SK-N-SH (cell line): ENCODE measurements around the gene MMAB. TPM values are rescaled to one million over a fixed set of nuclear protein-coding genes. Genes with fewer than 3 reads are reported as not detected.
A peak's percentile ranks its signal among the peaks of the same experiment; 100 is the strongest.

Source experiments
- CTCF ChIA-PET: fragments of 300-600, 350-600 bp; formaldehyde crosslinking; extraction: SDS; loops from one replicate; lab custom pipeline; 2021; lab: Yijun Ruan, JAX
- POLR2A ChIA-PET: fragments of 350-600 bp; sonication (Branson Sonifier 250); formaldehyde crosslinking; extraction: SDS; loops from one replicate; lab custom pipeline; 2020; ENCODE audit warnings: antibody characterized with exemption, inconsistent platforms; lab: Yijun Ruan, JAX
- DNase-seq: peaks from one replicate; pipeline ENCODE4 v3.0.0; 2012
- H2AFZ ChIP-seq: fragments of 200-600 bp; sonication (generic); 2 replicates; pipeline ENCODE4 v1.8.1; 2016; ENCODE audit warnings: antibody characterized with exemption, mild to moderate bottlenecking, low read depth
- H3F3A ChIP-seq: fragments of 200-600 bp; sonication (generic); replicated peaks from 2 replicates; pipeline ENCODE3; 2016; ENCODE audit warnings: antibody characterized with exemption, mild to moderate bottlenecking; ENCODE audit not compliant: insufficient read depth
- H3K27ac ChIP-seq, 2 experiments: fragments of 200-500 bp in 1 of 2; fragments of 200-600 bp in 1 of 2; sonication (Bioruptor generic) in 1 of 2; sonication (generic), shearing (Covaris generic) in 1 of 2; 2 replicates each; pipeline versions ENCODE4 v1.5.1 to v1.6.1; 2014 to 2016; ENCODE audit warnings: low read depth in 2 of 2, inconsistent platforms in 1 of 2, low read length in 1 of 2, mild to moderate bottlenecking in 1 of 2, mixed read lengths in 1 of 2
- H3K27me3 ChIP-seq: fragments of 200-600 bp; sonication (generic), shearing (Covaris generic); 2 replicates; pipeline ENCODE4 v1.6.1; 2016; ENCODE audit warnings: mixed run types; ENCODE audit not compliant: insufficient read depth
- H3K36me3 ChIP-seq, 2 experiments: fragments of 200-500 bp in 1 of 2; fragments of 200-600 bp in 1 of 2; sonication (Bioruptor generic) in 1 of 2; sonication (generic) in 1 of 2; replicated peaks in 1 of 2; 2 replicates each; pipeline versions ENCODE3 to v1.5.1; 2014 to 2016; ENCODE audit warnings: low read length in 1 of 2, mild to moderate bottlenecking in 1 of 2; ENCODE audit not compliant: insufficient read depth in 2 of 2, control insufficient read depth in 1 of 2
- H3K4me1 ChIP-seq, 2 experiments: fragments of 200-500 bp in 1 of 2; fragments of 200-600 bp in 1 of 2; sonication (Bioruptor generic) in 1 of 2; sonication (generic), shearing (Covaris generic) in 1 of 2; 2 replicates each; pipeline versions ENCODE4 v1.5.1 to v1.6.1; 2014 to 2016; ENCODE audit warnings: low read depth in 1 of 2, low read length in 1 of 2, mixed run types in 1 of 2; ENCODE audit not compliant: insufficient read depth in 2 of 2, control insufficient read depth in 1 of 2
- H3K4me2 ChIP-seq: fragments of 200-600 bp; sonication (generic), shearing (Covaris generic); 2 replicates; pipeline ENCODE4 v1.6.1; 2017; ENCODE audit warnings: mixed run types
- H3K4me3 ChIP-seq, 2 experiments: fragments of 200-500 bp in 1 of 2; fragments of 200-600 bp in 1 of 2; sonication (Bioruptor generic) in 1 of 2; sonication (generic), shearing (Covaris generic) in 1 of 2; 2 replicates each; pipeline versions ENCODE4 v1.5.1 to v1.8.1; 2014 to 2016; ENCODE audit warnings: low read depth in 2 of 2, inconsistent platforms in 1 of 2, low read length in 1 of 2, mild to moderate bottlenecking in 1 of 2, mixed read lengths in 1 of 2, moderate library complexity in 1 of 2
- H3K79me2 ChIP-seq: fragments of 200-600 bp; sonication (generic); 2 replicates; pipeline ENCODE4 v1.8.1; 2017; ENCODE audit warnings: mild to moderate bottlenecking; ENCODE audit not compliant: insufficient read depth
- H3K9ac ChIP-seq: fragments of 200-600 bp; sonication (generic); 2 replicates; pipeline ENCODE4 v1.6.1; 2017; ENCODE audit warnings: mixed run types
- H3K9me2 ChIP-seq: fragments of 200-600 bp; sonication (generic); 2 replicates; pipeline ENCODE4 v1.6.1; 2017; ENCODE audit warnings: mixed run types
- H3K9me3 ChIP-seq: fragments of 200-600 bp; sonication (generic); 2 replicates; pipeline ENCODE4 v1.6.1; 2017; ENCODE audit warnings: mixed run types, mild to moderate bottlenecking, moderate library complexity
- H4K20me1 ChIP-seq: fragments of 200-600 bp; sonication (generic); 2 replicates; pipeline ENCODE4 v1.6.1; 2017; ENCODE audit warnings: mild to moderate bottlenecking, mixed run types; ENCODE audit not compliant: insufficient read depth
- CHD2 ChIP-seq: fragments of 150-350 bp; IDR thresholded peaks from 2 replicates; pipeline ENCODE4 v1.6.1; 2018; ENCODE audit warnings: low read length; ENCODE audit not compliant: partially characterized antibody
- EZH2phosphoT487 ChIP-seq: fragments of 200-600 bp; sonication (generic); IDR thresholded peaks from 2 replicates; pipeline ENCODE4 v1.6.1; 2017; ENCODE audit warnings: low read depth, mixed run types, mild to moderate bottlenecking, antibody characterized with exemption, moderate library complexity, borderline replicate concordance
- FOSL2 ChIP-seq: IDR thresholded peaks from 2 replicates; pipeline ENCODE4 v1.4.0; 2012; ENCODE audit warnings: low read depth, mild to moderate bottlenecking, moderate library complexity, borderline replicate concordance
- FOXJ3 ChIP-seq: sonication (generic); formaldehyde crosslinking; IDR thresholded peaks from 2 replicates; pipeline ENCODE4 v1.5.1; 2020; ENCODE audit warnings: mild to moderate bottlenecking, missing genetic modification reagents
- FOXM1 ChIP-seq: IDR thresholded peaks from 2 replicates; pipeline ENCODE4 v1.4.0; 2012; ENCODE audit warnings: low read depth, mild to moderate bottlenecking
- GABPA ChIP-seq: IDR thresholded peaks from 2 replicates; pipeline ENCODE4 v1.4.0; 2012; ENCODE audit warnings: low read depth, mild to moderate bottlenecking
- GATA2 ChIP-seq: sonication (generic); formaldehyde crosslinking; IDR thresholded peaks from 2 replicates; pipeline ENCODE4 v1.5.0; 2020; ENCODE audit warnings: mild to moderate bottlenecking, missing genetic modification reagents
- JUND ChIP-seq: IDR thresholded peaks from 2 replicates; pipeline ENCODE4 v1.4.0; 2012
- MXI1 ChIP-seq: IDR thresholded peaks from 2 replicates; pipeline ENCODE4 v1.6.1; 2012; ENCODE audit warnings: mild to moderate bottlenecking, low read depth, low read length, improper control_type of control experiment
- RXRA ChIP-seq: IDR thresholded peaks from 2 replicates; pipeline ENCODE4 v1.4.0; 2012; ENCODE audit warnings: low read depth, mild to moderate bottlenecking, borderline replicate concordance
- SMC3 ChIP-seq: IDR thresholded peaks from 2 replicates; pipeline ENCODE4 v1.6.1; 2012; ENCODE audit warnings: low read depth, low read length, improper control_type of control experiment
- TAF1 ChIP-seq: IDR thresholded peaks from 2 replicates; pipeline ENCODE4 v1.6.1; 2012; ENCODE audit warnings: low read depth, mild to moderate bottlenecking, low read length, moderate library complexity, borderline replicate concordance
- WGBS: methylation state at CpG from one replicate; pipeline ENCODE4 v1.1.6; 2017; ENCODE audit warnings: low lambda C conversion rate; 5-methylcytosine and 5-hydroxymethylcytosine counted together
- polyA plus RNA-seq, 3 experiments: library from polyadenylated mRNA; depleted of rRNA; stranded (reverse); fragments of >200 nt; gene quantifications; 2 replicates each; pipeline ENCODE4 v1.2.3, GENCODE V29; 2012
- TF ChIP-seq, protein P1 (sequence below): fragments of 200-600 bp; sonication (generic); IDR thresholded peaks from 2 replicates; pipeline ENCODE4 v1.6.1; 2017; ENCODE audit warnings: antibody characterized with exemption, mild to moderate bottlenecking, moderate library complexity
- TF ChIP-seq, protein P2 (sequence below): IDR thresholded peaks from 2 replicates; pipeline ENCODE4; 2012
- TF ChIP-seq, protein P3 (sequence below): IDR thresholded peaks from 2 replicates; pipeline ENCODE4 v1.4.0; 2012; ENCODE audit warnings: low read depth, borderline replicate concordance

The MMAB gene
- polyA plus RNA-seq, 1 of the 3 experiments (the other 2 are of a cell fraction), result 15.9 TPM

DNA sequence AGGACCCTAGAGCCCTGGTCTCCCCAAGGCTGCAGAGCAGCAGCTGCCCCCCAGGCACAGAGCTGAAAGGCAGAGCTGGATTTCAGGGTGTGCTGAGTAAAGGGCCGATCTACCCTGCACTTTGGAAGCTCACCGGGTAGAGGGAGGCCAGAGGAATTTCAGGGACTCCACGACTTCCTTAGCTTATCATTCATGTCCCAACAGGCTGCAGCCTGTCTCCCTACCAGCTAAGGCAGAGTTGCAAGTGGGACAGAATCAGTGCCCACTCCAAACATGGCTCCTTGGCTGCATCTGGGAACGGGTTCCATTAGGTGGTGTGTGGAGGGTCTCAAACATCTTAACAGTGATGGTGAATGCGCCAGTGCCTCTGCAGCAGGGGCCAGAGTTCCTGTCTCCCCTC lies 27.5 kb downstream of the MMAB start:
- TF ChIP-seq FOXJ3 (CRISPR knock-in tag) (no peak), RXRA (no peak), SMC3 (no peak), MXI1 (no peak), GABPA (no peak), FOSL2 (no peak), GATA2 (CRISPR knock-in tag) (no peak), CHD2 (no peak), FOXM1 (no peak), JUND (no peak), EZH2phosphoT487 (no peak), TAF1 (no peak)
- TF ChIP-seq, protein P1, sequence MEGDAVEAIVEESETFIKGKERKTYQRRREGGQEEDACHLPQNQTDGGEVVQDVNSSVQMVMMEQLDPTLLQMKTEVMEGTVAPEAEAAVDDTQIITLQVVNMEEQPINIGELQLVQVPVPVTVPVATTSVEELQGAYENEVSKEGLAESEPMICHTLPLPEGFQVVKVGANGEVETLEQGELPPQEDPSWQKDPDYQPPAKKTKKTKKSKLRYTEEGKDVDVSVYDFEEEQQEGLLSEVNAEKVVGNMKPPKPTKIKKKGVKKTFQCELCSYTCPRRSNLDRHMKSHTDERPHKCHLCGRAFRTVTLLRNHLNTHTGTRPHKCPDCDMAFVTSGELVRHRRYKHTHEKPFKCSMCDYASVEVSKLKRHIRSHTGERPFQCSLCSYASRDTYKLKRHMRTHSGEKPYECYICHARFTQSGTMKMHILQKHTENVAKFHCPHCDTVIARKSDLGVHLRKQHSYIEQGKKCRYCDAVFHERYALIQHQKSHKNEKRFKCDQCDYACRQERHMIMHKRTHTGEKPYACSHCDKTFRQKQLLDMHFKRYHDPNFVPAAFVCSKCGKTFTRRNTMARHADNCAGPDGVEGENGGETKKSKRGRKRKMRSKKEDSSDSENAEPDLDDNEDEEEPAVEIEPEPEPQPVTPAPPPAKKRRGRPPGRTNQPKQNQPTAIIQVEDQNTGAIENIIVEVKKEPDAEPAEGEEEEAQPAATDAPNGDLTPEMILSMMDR, result no peak
- TF ChIP-seq, protein P2, sequence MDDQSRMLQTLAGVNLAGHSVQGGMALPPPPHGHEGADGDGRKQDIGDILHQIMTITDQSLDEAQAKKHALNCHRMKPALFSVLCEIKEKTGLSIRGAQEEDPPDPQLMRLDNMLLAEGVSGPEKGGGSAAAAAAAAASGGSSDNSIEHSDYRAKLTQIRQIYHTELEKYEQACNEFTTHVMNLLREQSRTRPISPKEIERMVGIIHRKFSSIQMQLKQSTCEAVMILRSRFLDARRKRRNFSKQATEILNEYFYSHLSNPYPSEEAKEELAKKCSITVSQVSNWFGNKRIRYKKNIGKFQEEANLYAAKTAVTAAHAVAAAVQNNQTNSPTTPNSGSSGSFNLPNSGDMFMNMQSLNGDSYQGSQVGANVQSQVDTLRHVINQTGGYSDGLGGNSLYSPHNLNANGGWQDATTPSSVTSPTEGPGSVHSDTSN, result no peak
- TF ChIP-seq, protein P3, sequence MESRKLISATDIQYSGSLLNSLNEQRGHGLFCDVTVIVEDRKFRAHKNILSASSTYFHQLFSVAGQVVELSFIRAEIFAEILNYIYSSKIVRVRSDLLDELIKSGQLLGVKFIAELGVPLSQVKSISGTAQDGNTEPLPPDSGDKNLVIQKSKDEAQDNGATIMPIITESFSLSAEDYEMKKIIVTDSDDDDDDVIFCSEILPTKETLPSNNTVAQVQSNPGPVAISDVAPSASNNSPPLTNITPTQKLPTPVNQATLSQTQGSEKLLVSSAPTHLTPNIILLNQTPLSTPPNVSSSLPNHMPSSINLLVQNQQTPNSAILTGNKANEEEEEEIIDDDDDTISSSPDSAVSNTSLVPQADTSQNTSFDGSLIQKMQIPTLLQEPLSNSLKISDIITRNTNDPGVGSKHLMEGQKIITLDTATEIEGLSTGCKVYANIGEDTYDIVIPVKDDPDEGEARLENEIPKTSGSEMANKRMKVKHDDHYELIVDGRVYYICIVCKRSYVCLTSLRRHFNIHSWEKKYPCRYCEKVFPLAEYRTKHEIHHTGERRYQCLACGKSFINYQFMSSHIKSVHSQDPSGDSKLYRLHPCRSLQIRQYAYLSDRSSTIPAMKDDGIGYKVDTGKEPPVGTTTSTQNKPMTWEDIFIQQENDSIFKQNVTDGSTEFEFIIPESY, result no peak
- Histone ChIP-seq H3F3A (no peaks in the 10 kb centered on the region), H3K9me3 (no peaks in the 10 kb centered on the region), H3K9ac (no peak overlapping the region), H3K4me1 (peaks cover 0 to 49% of the 10 kb centered on the region in 2 experiments; a peak in 2 of 4 replicates), H3K4me3 (no peak overlapping the region), H3K27me3 (no peaks in the 10 kb centered on the region), H3K27ac (peak overlapping the region in 1 of 2 experiments; percentile 22; a peak in 1 of 4 replicates), H3K9me2 (no peaks in the 10 kb centered on the region), H3K36me3 (no peaks in the 10 kb centered on the region), H3K79me2 (no peaks in the 10 kb centered on the region), H4K20me1 (no peaks in the 10 kb centered on the region), H2AFZ (no peak overlapping the region; the same call in 1 of the 2 replicates), H3K4me2 (no peak overlapping the region)
- 70% methylated on average over 4 of the region's 5 CpGs for WGBS
- no peak for DNase-seq
- ChIA-PET POLR2A (interaction anchor here (1.7 kb wide), 1 partner anchor 14 kb away, joined by 4 read pairs; no protein-coding TSS in a partner anchor), CTCF (interaction anchor here (1.0 to 5.7 kb wide), 3 partner anchors 11 to 27 kb away, joined by 3 to 23 read pairs (median 3); no protein-coding TSS in a partner anchor)
